ENCODE results near the gene CRIP1. TPM values are rescaled to one million over a fixed set of nuclear protein-coding genes. Genes with fewer than 3 reads are reported as not detected.

Gene CRIP1
- total and polyA plus RNA-seq, 2 experiments from 2014 or later = 0.80 to 8.4 TPM

DNA sequence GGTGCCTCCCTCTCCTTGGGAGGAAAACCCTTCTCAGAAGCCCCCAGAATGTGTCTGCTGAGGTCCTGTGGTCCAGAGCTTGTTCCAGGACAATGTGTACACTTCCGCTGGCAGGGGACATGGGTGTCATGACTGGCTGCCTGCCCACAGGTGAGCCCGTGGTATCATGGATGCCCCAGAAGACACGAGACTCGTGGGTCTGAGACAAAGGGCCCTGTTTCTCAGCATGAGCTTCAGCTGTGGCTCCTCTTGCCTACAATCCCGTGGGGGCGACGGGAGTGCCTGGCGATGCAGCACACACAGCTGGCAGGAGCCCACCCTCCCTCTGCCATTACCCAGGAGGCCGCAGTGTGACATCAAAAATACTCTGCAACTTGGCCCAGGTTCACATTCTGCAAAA is 46.7 kb downstream of the CRIP1 start (continued):
- TF ChIP-seq, protein P1, sequence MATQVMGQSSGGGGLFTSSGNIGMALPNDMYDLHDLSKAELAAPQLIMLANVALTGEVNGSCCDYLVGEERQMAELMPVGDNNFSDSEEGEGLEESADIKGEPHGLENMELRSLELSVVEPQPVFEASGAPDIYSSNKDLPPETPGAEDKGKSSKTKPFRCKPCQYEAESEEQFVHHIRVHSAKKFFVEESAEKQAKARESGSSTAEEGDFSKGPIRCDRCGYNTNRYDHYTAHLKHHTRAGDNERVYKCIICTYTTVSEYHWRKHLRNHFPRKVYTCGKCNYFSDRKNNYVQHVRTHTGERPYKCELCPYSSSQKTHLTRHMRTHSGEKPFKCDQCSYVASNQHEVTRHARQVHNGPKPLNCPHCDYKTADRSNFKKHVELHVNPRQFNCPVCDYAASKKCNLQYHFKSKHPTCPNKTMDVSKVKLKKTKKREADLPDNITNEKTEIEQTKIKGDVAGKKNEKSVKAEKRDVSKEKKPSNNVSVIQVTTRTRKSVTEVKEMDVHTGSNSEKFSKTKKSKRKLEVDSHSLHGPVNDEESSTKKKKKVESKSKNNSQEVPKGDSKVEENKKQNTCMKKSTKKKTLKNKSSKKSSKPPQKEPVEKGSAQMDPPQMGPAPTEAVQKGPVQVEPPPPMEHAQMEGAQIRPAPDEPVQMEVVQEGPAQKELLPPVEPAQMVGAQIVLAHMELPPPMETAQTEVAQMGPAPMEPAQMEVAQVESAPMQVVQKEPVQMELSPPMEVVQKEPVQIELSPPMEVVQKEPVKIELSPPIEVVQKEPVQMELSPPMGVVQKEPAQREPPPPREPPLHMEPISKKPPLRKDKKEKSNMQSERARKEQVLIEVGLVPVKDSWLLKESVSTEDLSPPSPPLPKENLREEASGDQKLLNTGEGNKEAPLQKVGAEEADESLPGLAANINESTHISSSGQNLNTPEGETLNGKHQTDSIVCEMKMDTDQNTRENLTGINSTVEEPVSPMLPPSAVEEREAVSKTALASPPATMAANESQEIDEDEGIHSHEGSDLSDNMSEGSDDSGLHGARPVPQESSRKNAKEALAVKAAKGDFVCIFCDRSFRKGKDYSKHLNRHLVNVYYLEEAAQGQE (IDR thresholded peaks at IDR 0.05; ENCODE audit: unreplicated experiment) = no peak
- TF ChIP-seq JUNB (IDR thresholded peaks at IDR 0.05; ENCODE audit: unreplicated experiment) = no peak

DNA sequence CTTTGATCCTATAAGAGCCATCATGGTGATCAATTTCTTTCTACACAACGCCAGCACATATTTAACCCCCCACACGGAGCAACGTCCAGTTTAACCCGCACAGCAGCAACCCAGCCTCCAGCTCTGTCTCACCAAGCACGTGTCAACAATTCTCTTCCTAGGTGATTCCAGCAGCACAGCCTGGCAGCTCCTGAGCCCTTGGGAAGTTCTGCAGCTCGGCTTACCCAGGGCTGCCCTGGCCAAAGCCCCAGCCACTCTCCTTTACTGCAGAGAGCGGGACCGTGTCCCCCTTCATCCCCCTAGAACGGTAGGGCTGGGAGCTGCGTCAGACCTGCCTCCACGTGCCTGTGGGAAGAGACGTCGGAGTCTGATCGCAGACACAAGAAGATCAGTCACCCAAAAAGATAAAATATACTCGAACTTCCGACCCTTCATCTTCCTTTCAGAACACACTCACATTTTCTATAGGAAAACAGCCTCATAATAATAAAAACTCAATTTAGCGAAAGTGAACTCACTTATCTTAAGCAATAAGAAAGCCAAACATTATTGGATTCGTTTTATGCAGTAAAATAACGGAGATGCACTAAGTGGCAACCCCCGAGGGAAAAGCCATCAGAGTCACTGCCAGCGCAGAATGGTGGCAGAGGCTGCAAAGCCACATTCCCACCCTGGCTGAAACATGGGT is 47.3 kb downstream of the CRIP1 start:
- no peaks in the 10 kb centered on the region for H3K79me2 ChIP-seq (replicated peaks; ENCODE audit: insufficient read depth)
- no peak overlapping the region for H3K4me3 ChIP-seq
- Mint-ChIP-seq H3K4me1 (no peaks in the 10 kb centered on the region; the same call in 2 of the 3 replicates), H3K9me3 (peaks cover 46% of the 10 kb centered on the region), H3K4me3 (no peak overlapping the region), H3K27ac (no peak overlapping the region), H3K36me3 (ENCODE audit: low read depth) (peaks cover 16% of the 10 kb centered on the region; the same call in 2 of the 3 replicates), H3K27me3 (ENCODE audit: insufficient read depth, low read depth, poor library complexity) (peaks cover 17% of the 10 kb centered on the region)
- ATAC-seq (no peak), DNase-seq (ENCODE audit: low spot score) (no peak)
- 0 out of 2 replicates have a peak, but pooled peaks cover 1% of the 10 kb centered on the region for H3K27me3 ChIP-seq (ENCODE audit: insufficient read depth)
- no peak overlapping the region for H2AFZ ChIP-seq
- H3K9me2 ChIP-seq (ENCODE audit: insufficient read depth) = no peaks in the 10 kb centered on the region
- no peak overlapping the region for H3K27ac ChIP-seq (ENCODE audit: low read depth)
- no peaks in the 10 kb centered on the region for H3K4me1 ChIP-seq (ENCODE audit: insufficient read depth)
- no peaks in the 10 kb centered on the region for H3K36me3 ChIP-seq (ENCODE audit: insufficient read depth)
- no peaks in the 10 kb centered on the region for H4K20me1 ChIP-seq (replicated peaks; ENCODE audit: insufficient read depth)
- no peak overlapping the region for H3K4me2 ChIP-seq
- no peaks in the 10 kb centered on the region for H3F3A ChIP-seq (replicated peaks; ENCODE audit: low read depth)
- TF ChIP-seq ZNF114 (CRISPR knock-in tag; IDR thresholded peaks at IDR 0.05) (no peak), EZH2phosphoT487 (IDR thresholded peaks at IDR 0.05; ENCODE audit: unreplicated experiment) (no peak), NANOG (IDR thresholded peaks at IDR 0.05; ENCODE audit: borderline replicate concordance) (no peak), STAT1 (IDR thresholded peaks at IDR 0.05; ENCODE audit: unreplicated experiment) (no peak), CREB1 (CRISPR knock-in tag; IDR thresholded peaks at IDR 0.05; ENCODE audit: low read depth) (no peak), ZNF331 (CRISPR knock-in tag; IDR thresholded peaks at IDR 0.05; ENCODE audit: low read depth) (no peak), POLR2AphosphoS5 (IDR thresholded peaks at IDR 0.05; ENCODE audit: low read depth) (no peak), JUNB (IDR thresholded peaks at IDR 0.05; ENCODE audit: unreplicated experiment) (no peak)
- TF ChIP-seq, protein P2, sequence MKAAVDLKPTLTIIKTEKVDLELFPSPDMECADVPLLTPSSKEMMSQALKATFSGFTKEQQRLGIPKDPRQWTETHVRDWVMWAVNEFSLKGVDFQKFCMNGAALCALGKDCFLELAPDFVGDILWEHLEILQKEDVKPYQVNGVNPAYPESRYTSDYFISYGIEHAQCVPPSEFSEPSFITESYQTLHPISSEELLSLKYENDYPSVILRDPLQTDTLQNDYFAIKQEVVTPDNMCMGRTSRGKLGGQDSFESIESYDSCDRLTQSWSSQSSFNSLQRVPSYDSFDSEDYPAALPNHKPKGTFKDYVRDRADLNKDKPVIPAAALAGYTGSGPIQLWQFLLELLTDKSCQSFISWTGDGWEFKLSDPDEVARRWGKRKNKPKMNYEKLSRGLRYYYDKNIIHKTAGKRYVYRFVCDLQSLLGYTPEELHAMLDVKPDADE (IDR thresholded peaks at IDR 0.05) = no peak
- TF ChIP-seq, protein P3, sequence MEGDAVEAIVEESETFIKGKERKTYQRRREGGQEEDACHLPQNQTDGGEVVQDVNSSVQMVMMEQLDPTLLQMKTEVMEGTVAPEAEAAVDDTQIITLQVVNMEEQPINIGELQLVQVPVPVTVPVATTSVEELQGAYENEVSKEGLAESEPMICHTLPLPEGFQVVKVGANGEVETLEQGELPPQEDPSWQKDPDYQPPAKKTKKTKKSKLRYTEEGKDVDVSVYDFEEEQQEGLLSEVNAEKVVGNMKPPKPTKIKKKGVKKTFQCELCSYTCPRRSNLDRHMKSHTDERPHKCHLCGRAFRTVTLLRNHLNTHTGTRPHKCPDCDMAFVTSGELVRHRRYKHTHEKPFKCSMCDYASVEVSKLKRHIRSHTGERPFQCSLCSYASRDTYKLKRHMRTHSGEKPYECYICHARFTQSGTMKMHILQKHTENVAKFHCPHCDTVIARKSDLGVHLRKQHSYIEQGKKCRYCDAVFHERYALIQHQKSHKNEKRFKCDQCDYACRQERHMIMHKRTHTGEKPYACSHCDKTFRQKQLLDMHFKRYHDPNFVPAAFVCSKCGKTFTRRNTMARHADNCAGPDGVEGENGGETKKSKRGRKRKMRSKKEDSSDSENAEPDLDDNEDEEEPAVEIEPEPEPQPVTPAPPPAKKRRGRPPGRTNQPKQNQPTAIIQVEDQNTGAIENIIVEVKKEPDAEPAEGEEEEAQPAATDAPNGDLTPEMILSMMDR (conservative IDR thresholded peaks at IDR 0.05; ENCODE audit: low read depth in 2 of 2) = no peak
- TF ChIP-seq, protein P4, sequence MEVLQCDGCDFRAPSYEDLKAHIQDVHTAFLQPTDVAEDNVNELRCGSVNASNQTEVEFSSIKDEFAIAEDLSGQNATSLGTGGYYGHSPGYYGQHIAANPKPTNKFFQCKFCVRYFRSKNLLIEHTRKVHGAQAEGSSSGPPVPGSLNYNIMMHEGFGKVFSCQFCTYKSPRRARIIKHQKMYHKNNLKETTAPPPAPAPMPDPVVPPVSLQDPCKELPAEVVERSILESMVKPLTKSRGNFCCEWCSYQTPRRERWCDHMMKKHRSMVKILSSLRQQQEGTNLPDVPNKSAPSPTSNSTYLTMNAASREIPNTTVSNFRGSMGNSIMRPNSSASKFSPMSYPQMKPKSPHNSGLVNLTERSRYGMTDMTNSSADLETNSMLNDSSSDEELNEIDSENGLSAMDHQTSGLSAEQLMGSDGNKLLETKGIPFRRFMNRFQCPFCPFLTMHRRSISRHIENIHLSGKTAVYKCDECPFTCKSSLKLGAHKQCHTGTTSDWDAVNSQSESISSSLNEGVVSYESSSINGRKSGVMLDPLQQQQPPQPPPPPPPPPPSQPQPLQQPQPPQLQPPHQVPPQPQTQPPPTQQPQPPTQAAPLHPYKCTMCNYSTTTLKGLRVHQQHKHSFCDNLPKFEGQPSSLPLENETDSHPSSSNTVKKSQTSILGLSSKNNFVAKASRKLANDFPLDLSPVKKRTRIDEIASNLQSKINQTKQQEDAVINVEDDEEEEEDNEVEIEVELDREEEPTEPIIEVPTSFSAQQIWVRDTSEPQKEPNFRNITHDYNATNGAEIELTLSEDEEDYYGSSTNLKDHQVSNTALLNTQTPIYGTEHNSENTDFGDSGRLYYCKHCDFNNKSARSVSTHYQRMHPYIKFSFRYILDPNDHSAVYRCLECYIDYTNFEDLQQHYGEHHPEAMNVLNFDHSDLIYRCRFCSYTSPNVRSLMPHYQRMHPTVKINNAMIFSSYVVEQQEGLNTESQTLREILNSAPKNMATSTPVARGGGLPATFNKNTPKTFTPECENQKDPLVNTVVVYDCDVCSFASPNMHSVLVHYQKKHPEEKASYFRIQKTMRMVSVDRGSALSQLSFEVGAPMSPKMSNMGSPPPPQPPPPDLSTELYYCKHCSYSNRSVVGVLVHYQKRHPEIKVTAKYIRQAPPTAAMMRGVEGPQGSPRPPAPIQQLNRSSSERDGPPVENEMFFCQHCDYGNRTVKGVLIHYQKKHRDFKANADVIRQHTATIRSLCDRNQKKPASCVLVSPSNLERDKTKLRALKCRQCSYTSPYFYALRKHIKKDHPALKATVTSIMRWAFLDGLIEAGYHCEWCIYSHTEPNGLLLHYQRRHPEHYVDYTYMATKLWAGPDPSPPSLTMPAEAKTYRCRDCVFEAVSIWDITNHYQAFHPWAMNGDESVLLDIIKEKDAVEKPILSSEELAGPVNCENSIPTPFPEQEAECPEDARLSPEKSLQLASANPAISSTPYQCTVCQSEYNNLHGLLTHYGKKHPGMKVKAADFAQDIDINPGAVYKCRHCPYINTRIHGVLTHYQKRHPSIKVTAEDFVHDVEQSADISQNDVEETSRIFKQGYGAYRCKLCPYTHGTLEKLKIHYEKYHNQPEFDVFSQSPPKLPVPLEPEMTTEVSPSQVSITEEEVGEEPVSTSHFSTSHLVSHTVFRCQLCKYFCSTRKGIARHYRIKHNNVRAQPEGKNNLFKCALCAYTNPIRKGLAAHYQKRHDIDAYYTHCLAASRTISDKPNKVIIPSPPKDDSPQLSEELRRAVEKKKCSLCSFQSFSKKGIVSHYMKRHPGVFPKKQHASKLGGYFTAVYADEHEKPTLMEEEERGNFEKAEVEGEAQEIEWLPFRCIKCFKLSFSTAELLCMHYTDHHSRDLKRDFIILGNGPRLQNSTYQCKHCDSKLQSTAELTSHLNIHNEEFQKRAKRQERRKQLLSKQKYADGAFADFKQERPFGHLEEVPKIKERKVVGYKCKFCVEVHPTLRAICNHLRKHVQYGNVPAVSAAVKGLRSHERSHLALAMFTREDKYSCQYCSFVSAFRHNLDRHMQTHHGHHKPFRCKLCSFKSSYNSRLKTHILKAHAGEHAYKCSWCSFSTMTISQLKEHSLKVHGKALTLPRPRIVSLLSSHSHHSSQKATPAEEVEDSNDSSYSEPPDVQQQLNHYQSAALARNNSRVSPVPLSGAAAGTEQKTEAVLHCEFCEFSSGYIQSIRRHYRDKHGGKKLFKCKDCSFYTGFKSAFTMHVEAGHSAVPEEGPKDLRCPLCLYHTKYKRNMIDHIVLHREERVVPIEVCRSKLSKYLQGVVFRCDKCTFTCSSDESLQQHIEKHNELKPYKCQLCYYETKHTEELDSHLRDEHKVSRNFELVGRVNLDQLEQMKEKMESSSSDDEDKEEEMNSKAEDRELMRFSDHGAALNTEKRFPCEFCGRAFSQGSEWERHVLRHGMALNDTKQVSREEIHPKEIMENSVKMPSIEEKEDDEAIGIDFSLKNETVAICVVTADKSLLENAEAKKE (CRISPR knock-in tag; IDR thresholded peaks at IDR 0.05) = no peak

Measured in GM23338 (cell line).